ENCODE results near the gene SLC4A8. TPM values are rescaled to one million over a fixed set of nuclear protein-coding genes. Genes with fewer than 3 reads are reported as not detected.

SLC4A8 gene
- total and polyA plus RNA-seq, 9 of the 15 experiments (the other 6 are each of a cell fraction or from before 2014, with no cell fraction given): 0.04 to 1.5 (median 0.12) TPM; not detected in 2

DNA sequence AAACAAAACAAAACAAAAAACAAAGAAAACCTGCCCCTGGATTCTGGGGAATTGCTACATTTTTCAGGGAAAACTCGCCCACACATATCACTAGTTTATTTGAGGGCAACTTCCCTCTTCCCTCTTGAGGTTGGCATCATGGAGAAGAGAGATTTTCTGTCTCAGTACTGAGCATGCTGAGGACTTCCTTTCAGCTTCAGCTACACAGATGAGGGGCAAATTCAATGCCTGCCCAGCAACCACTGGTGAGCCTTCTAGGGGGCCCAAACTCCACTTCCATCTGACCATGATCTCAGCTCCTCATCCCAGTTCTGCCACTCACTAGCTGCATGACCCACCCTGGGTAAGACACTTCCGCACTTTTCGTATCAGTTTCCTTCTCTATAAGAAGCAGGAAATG lies 103.3 kb downstream of the SLC4A8 start:
- Histone ChIP-seq H3K4me3 (no peak overlapping the region), H2AFZ (ENCODE audit: low read depth, low read length) (no peak overlapping the region), H3K9me3 (replicated peaks; ENCODE audit: control insufficient read depth, insufficient read depth, low read depth, low read length) (no peaks in the 10 kb centered on the region), H3K27ac (ENCODE audit: extremely low read depth, low read depth, low read length) (no peak overlapping the region), H3K79me2 (ENCODE audit: control insufficient read depth, insufficient read depth, low read length) (no peaks in the 10 kb centered on the region), H3K9ac (ENCODE audit: insufficient read depth in 1 of 2, low read depth in 2 of 2, low read length in 2 of 2) (no peak overlapping the region), H4K20me1 (replicated peaks; ENCODE audit: control insufficient read depth, insufficient read depth, low read length) (peaks cover 7% of the 10 kb centered on the region; the same call in 1 of the 2 replicates), H3K4me1 (replicated peaks in 1 of 2; ENCODE audit: control insufficient read depth in 2 of 2, insufficient read depth in 2 of 2, low read length in 2 of 2) (no peaks in the 10 kb centered on the region; a peak in 1 of 5 replicates), H3K4me2 (ENCODE audit: insufficient read depth, low read length) (no peak overlapping the region), H3K27me3 (ENCODE audit: control insufficient read depth in 2 of 2, insufficient read depth in 2 of 2, low read length in 2 of 2) (peaks cover 5 to 34% of the 10 kb centered on the region in 2 experiments; a peak in 4 of 5 replicates), H3K36me3 (ENCODE audit: control insufficient read depth, insufficient read depth, low read length) (no peaks in the 10 kb centered on the region), H3K9me1 (ENCODE audit: control insufficient read depth, insufficient read depth, low read length) (no peaks in the 10 kb centered on the region)
- intact Hi-C loops (cut with micrococcal nuclease): no loop called here
- ChIA-PET CTCF (ENCODE audit: low intra/inter-chr PET ratio) (no interaction called here), POLR2A (interaction anchor here (0.6 kb wide), 2 partner anchors 193 to 360 kb away, joined by 3 read pairs; partner anchors contain the start of gene ANKRD33)
- BruUV-seq (replicated peaks): no TSS peak
- ATAC-seq (no peak), FAIRE-seq (no peak), DNase-seq (ENCODE audit: extremely low read depth in 1 of 4, low spot score in 3 of 4) (no peak)
- TF ChIP-seq, protein P1, sequence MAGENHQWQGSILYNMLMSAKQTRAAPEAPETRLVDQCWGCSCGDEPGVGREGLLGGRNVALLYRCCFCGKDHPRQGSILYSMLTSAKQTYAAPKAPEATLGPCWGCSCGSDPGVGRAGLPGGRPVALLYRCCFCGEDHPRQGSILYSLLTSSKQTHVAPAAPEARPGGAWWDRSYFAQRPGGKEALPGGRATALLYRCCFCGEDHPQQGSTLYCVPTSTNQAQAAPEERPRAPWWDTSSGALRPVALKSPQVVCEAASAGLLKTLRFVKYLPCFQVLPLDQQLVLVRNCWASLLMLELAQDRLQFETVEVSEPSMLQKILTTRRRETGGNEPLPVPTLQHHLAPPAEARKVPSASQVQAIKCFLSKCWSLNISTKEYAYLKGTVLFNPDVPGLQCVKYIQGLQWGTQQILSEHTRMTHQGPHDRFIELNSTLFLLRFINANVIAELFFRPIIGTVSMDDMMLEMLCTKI (IDR thresholded peaks at IDR 0.05; ENCODE audit: partially characterized antibody): no peak
- no peak for TF ChIP-seq ELF4 (CRISPR knock-in tag; IDR thresholded peaks at IDR 0.05)
- no peak for TF ChIP-seq GATA2 (CRISPR knock-in tag; IDR thresholded peaks at IDR 0.05)
- TF ChIP-seq, protein P2, sequence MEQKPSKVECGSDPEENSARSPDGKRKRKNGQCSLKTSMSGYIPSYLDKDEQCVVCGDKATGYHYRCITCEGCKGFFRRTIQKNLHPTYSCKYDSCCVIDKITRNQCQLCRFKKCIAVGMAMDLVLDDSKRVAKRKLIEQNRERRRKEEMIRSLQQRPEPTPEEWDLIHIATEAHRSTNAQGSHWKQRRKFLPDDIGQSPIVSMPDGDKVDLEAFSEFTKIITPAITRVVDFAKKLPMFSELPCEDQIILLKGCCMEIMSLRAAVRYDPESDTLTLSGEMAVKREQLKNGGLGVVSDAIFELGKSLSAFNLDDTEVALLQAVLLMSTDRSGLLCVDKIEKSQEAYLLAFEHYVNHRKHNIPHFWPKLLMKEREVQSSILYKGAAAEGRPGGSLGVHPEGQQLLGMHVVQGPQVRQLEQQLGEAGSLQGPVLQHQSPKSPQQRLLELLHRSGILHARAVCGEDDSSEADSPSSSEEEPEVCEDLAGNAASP (IDR thresholded peaks at IDR 0.05): no peak
- no peak for TF ChIP-seq ZKSCAN3 (CRISPR knock-in tag; IDR thresholded peaks at IDR 0.05)
- TF ChIP-seq NR2C2 (CRISPR knock-in tag; IDR thresholded peaks at IDR 0.05): no peak
- no peak for TF ChIP-seq NR2C2 (tag; IDR thresholded peaks at IDR 0.05)
- TF ChIP-seq, protein P3, sequence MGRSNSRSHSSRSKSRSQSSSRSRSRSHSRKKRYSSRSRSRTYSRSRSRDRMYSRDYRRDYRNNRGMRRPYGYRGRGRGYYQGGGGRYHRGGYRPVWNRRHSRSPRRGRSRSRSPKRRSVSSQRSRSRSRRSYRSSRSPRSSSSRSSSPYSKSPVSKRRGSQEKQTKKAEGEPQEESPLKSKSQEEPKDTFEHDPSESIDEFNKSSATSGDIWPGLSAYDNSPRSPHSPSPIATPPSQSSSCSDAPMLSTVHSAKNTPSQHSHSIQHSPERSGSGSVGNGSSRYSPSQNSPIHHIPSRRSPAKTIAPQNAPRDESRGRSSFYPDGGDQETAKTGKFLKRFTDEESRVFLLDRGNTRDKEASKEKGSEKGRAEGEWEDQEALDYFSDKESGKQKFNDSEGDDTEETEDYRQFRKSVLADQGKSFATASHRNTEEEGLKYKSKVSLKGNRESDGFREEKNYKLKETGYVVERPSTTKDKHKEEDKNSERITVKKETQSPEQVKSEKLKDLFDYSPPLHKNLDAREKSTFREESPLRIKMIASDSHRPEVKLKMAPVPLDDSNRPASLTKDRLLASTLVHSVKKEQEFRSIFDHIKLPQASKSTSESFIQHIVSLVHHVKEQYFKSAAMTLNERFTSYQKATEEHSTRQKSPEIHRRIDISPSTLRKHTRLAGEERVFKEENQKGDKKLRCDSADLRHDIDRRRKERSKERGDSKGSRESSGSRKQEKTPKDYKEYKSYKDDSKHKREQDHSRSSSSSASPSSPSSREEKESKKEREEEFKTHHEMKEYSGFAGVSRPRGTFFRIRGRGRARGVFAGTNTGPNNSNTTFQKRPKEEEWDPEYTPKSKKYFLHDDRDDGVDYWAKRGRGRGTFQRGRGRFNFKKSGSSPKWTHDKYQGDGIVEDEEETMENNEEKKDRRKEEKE (IDR thresholded peaks at IDR 0.05; ENCODE audit: borderline replicate concordance in 1 of 2, control insufficient read depth in 1 of 2, low read depth in 2 of 2, low read length in 1 of 2): no peak
- no peak for TF ChIP-seq ZNF274 (IDR thresholded peaks at IDR 0.05; ENCODE audit: borderline replicate concordance, low read depth, low read length)
- no peak for TF ChIP-seq SMARCB1 (IDR thresholded peaks at IDR 0.05; ENCODE audit: insufficient read length, low read depth)
- TF ChIP-seq SPI1 (IDR thresholded peaks at IDR 0.05; ENCODE audit: borderline replicate concordance, low read depth, low read length): no peak
- TF ChIP-seq ZNF124 (CRISPR knock-in tag; IDR thresholded peaks at IDR 0.05): no peak
- no peak for TF ChIP-seq ERF (CRISPR knock-in tag; IDR thresholded peaks at IDR 0.05)
- in situ Hi-C loops (cut with MboI): no loop called here
- WGBS (ENCODE audit: insufficient coverage, low coverage, missing lambda C conversion rate): 7% methylated on average over 3 of the region's 3 CpGs

All from K562 (cell line).